A673 (cell line): Measurements from ENCODE around the gene P3H3. TPM values are rescaled to one million over a fixed set of nuclear protein-coding genes. Genes with fewer than 3 reads are reported as not detected.
"Not testable (repeated sequence)": the region's sequence is repeated elsewhere in the genome, so short reads cannot be mapped to it uniquely, and the experiment has no call there.

Experiments used
- BruUV-seq: library from RNA; stranded (reverse); fragments of 400-500 nt; replicated peaks from 2 replicates; lab custom pipeline; 2021; lab: Mats Ljungman, UMichigan
- CTCF ChIA-PET: fragments of 300-600 bp; sonication (Branson Sonifier 250); formaldehyde crosslinking; loops from one replicate; lab custom pipeline; 2022; ENCODE audit warnings: antibody characterized with exemption; lab: Charles Lee
- POLR2A ChIA-PET: fragments of 300-600 bp; sonication (Branson Sonifier 250); formaldehyde crosslinking; loops from one replicate; lab custom pipeline; 2022; ENCODE audit warnings: antibody characterized with exemption; ENCODE audit not compliant: low non-redundant PET; lab: Charles Lee
- DNase-seq: peaks from one replicate; pipeline ENCODE4 v3.0.0-alpha.2; 2015; ENCODE audit warnings: low spot score
- H3K27ac ChIP-seq: fragments of 200-600 bp; sonication (generic); 2 replicates; pipeline ENCODE4 v1.5.1; 2016; ENCODE audit warnings: mixed run types, low read depth, mild to moderate bottlenecking, mixed read lengths, antibody characterized with exemption, low read length; ENCODE audit not compliant: poor library complexity, severe bottlenecking
- H3K27me3 ChIP-seq: fragments of 200-600 bp; sonication (generic); replicated peaks from 2 replicates; pipeline ENCODE4 v1.6.1; 2017; ENCODE audit warnings: mixed run types, low read depth, mild to moderate bottlenecking, mixed read lengths, antibody characterized with exemption, low read length; ENCODE audit not compliant: insufficient read depth, poor library complexity
- H3K36me3 ChIP-seq: fragments of 200-600 bp; sonication (generic); 2 replicates; pipeline ENCODE4 v1.6.1; 2016; ENCODE audit warnings: mixed run types, mild to moderate bottlenecking, mixed read lengths, antibody characterized with exemption, low read length; ENCODE audit not compliant: insufficient read depth, poor library complexity, severe bottlenecking
- H3K4me1 ChIP-seq: fragments of 200-600 bp; sonication (generic); 2 replicates; pipeline ENCODE4 v1.6.1; 2017; ENCODE audit warnings: mixed run types, mild to moderate bottlenecking, mixed read lengths, antibody characterized with exemption, low read length; ENCODE audit not compliant: insufficient read depth, poor library complexity, severe bottlenecking
- H3K4me3 ChIP-seq: fragments of 200-600 bp; sonication (generic); 2 replicates; pipeline ENCODE4 v1.5.1; 2016; ENCODE audit warnings: low read depth, mixed run types, mild to moderate bottlenecking, mixed read lengths, low read length; ENCODE audit not compliant: poor library complexity, severe bottlenecking
- H3K9me3 ChIP-seq: fragments of 200-600 bp; sonication (generic); 2 replicates; pipeline ENCODE4 v1.6.1; 2016; ENCODE audit warnings: mixed run types, low read depth, mild to moderate bottlenecking, mixed read lengths, antibody characterized with exemption, low read length; ENCODE audit not compliant: poor library complexity, severe bottlenecking
- CTCF ChIP-seq: fragments of 300-800, 200-600 bp; sonication (generic); conservative IDR thresholded peaks from 2 replicates; pipeline ENCODE4 v1.5.1; 2017; ENCODE audit warnings: low read depth, mild to moderate bottlenecking, antibody characterized with exemption, low read length, moderate library complexity, mixed read lengths
- EZH2 ChIP-seq: fragments of 200-600 bp; sonication (generic); IDR thresholded peaks from 2 replicates; pipeline ENCODE4 v1.6.1; 2017; ENCODE audit warnings: borderline replicate concordance, low read depth, mild to moderate bottlenecking, mixed read lengths, antibody characterized with exemption, low read length; ENCODE audit not compliant: poor library complexity, severe bottlenecking
- intact Hi-C: fragments of 100-400 bp; cut with micrococcal nuclease; formaldehyde crosslinking; loops from one replicate; pipeline ENCODE4 v1.10.0; 2022; ENCODE audit not compliant: unreplicated experiment
- total RNA-seq: library from RNA; stranded (reverse); gene quantifications from 2 replicates; pipeline ENCODE4 v1.2.3, GENCODE V29; 2021

Gene P3H3
- total RNA-seq, 1 experiment from 2014 or later, result 45.3 TPM

- Histone ChIP-seq H3K27ac (no peak overlapping the region), H3K9me3 (no peaks in the 10 kb centered on the region), H3K4me1 (peaks cover 17% of the 10 kb centered on the region), H3K4me3 (no peak overlapping the region), H3K27me3 (no peaks in the 10 kb centered on the region), H3K36me3 (peaks cover 66% of the 10 kb centered on the region)
- no TSS peak for BruUV-seq
- intact Hi-C loops, result no loop called here
- TF ChIP-seq CTCF, result no peak
- no peak for TF ChIP-seq EZH2
- ChIA-PET POLR2A (no interaction called here), CTCF (no interaction called here)
- DNase-seq, result no peak
Measured at GRCh38 chr12:6863586-6864321, 35.5 kb downstream of the P3H3 start.

- DNase-seq, H3K27ac ChIP-seq, intact Hi-C loops, H3K27me3 ChIP-seq, CTCF ChIA-PET, H3K4me3 ChIP-seq, POLR2A ChIA-PET, H3K9me3 ChIP-seq, BruUV-seq: not testable (repeated sequence)
- peaks cover 26% of the 10 kb centered on the region for H3K4me1 ChIP-seq
- H3K36me3 ChIP-seq, result peaks cover 71% of the 10 kb centered on the region
Measured at GRCh38 chr12:6865307-6865706, 37.1 kb downstream of the P3H3 start.

GRCh38 chr12:6866163-6866919, 38.1 kb downstream of the P3H3 start:
- ChIA-PET CTCF (interaction anchor here (0.7 kb wide), 1 partner anchor 925 kb away, joined by 6 read pairs; no protein-coding TSS in a partner anchor), POLR2A (interaction anchor here (0.6 to 0.8 kb wide), 3 partner anchors 34 to 165 kb away, joined by 3 to 4 read pairs (median 3); no protein-coding TSS in a partner anchor)
- intact Hi-C loops, result loop anchor here (2.0 kb wide), 1 partner anchor 14 kb away; the partner anchor contains the start of gene USP5
- TF ChIP-seq CTCF (no peak), EZH2 (no peak)
- BruUV-seq, result no TSS peak
- peak; percentile 58 for DNase-seq
- Histone ChIP-seq H3K4me3 (peak overlapping the region; percentile 100), H3K4me1 (peaks cover 26% of the 10 kb centered on the region), H3K36me3 (peaks cover 70% of the 10 kb centered on the region), H3K27me3 (no peaks in the 10 kb centered on the region), H3K27ac (peak overlapping the region; percentile 99), H3K9me3 (no peaks in the 10 kb centered on the region)
